Endothelial cell (in vitro differentiated cells): Measurements from ENCODE around the gene ABCA9. TPM values are rescaled to one million over a fixed set of nuclear protein-coding genes. Genes with fewer than 3 reads are reported as not detected.
"Not testable (repeated sequence)": the region's sequence is repeated elsewhere in the genome, so short reads cannot be mapped to it uniquely, and the experiment has no call there.

Experiments used
- DNase-seq: peaks from one replicate; pipeline ENCODE4 v3.0.0; 2021; ENCODE audit warnings: low spot score
- H3K27ac Mint-ChIP-seq: one replicate; pipeline ENCODE4 v1.8.0; 2021; ENCODE audit warnings: mixed read lengths, inconsistent platforms; ENCODE audit not compliant: unreplicated experiment
- H3K27me3 Mint-ChIP-seq: one replicate; pipeline ENCODE4 v1.8.0; 2021; ENCODE audit warnings: mild to moderate bottlenecking, moderate library complexity, mixed read lengths, inconsistent platforms; ENCODE audit not compliant: unreplicated experiment
- H3K36me3 Mint-ChIP-seq: one replicate; pipeline ENCODE4 v1.8.0; 2021; ENCODE audit warnings: mild to moderate bottlenecking, low read depth, mixed read lengths, inconsistent platforms; ENCODE audit not compliant: unreplicated experiment
- H3K4me1 Mint-ChIP-seq: one replicate; pipeline ENCODE4 v1.8.0; 2021; ENCODE audit warnings: mild to moderate bottlenecking, mixed read lengths, inconsistent platforms; ENCODE audit not compliant: unreplicated experiment
- H3K4me3 Mint-ChIP-seq: one replicate; pipeline ENCODE4 v1.8.0; 2021; ENCODE audit warnings: mild to moderate bottlenecking, mixed read lengths, inconsistent platforms; ENCODE audit not compliant: unreplicated experiment
- H3K9me3 Mint-ChIP-seq: one replicate; pipeline ENCODE4 v1.8.0; 2021; ENCODE audit warnings: mixed read lengths, inconsistent platforms; ENCODE audit not compliant: unreplicated experiment
- total RNA-seq: library from RNA; stranded (reverse); fragmentation: NEBNext Ultra II Directional; extraction: Animal tissue kit (Norgen Biotek cat#: 25700); gene quantifications from one replicate; pipeline ENCODE4 v1.2.1, GENCODE V29; 2021; ENCODE audit not compliant: unreplicated experiment
- TF ChIP-seq, protein P1 (sequence below): fragments of 200-600 bp; sonication (generic); IDR thresholded peaks from one replicate; pipeline ENCODE4 v1.5.0; 2021; ENCODE audit warnings: antibody characterized with exemption; ENCODE audit not compliant: unreplicated experiment

ABCA9 gene
- total RNA-seq, 1 donor from 2014 or later = 0.23 TPM

DNA sequence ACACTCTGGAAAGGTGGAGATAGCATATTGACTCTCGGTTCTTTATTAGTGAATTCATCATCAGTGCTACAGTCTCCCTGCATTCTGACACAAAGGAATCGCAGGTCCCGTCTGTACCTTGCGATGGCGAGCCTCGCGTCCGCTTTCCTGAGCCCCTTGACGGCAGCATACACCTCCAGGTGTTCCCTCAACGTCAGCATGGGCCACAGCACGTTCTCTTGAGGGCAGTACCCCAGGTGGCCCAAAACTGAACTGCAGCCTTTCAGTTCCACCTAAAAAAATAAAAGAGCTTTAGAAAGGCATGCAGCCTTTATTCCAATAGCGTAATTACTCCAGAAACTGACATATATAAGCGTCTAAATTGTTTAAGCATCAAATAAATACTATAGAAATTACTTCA lies 24.2 kb upstream of the ABCA9 start:
- Mint-ChIP-seq H3K9me3 (no peaks in the 10 kb centered on the region), H3K27me3 (peaks cover 1% of the 10 kb centered on the region), H3K4me3 (no peak overlapping the region), H3K4me1 (peaks cover 11% of the 10 kb centered on the region), H3K27ac (no peak overlapping the region), H3K36me3 (peaks cover 12% of the 10 kb centered on the region)
- peak; percentile 21 for DNase-seq
- TF ChIP-seq, protein P1, sequence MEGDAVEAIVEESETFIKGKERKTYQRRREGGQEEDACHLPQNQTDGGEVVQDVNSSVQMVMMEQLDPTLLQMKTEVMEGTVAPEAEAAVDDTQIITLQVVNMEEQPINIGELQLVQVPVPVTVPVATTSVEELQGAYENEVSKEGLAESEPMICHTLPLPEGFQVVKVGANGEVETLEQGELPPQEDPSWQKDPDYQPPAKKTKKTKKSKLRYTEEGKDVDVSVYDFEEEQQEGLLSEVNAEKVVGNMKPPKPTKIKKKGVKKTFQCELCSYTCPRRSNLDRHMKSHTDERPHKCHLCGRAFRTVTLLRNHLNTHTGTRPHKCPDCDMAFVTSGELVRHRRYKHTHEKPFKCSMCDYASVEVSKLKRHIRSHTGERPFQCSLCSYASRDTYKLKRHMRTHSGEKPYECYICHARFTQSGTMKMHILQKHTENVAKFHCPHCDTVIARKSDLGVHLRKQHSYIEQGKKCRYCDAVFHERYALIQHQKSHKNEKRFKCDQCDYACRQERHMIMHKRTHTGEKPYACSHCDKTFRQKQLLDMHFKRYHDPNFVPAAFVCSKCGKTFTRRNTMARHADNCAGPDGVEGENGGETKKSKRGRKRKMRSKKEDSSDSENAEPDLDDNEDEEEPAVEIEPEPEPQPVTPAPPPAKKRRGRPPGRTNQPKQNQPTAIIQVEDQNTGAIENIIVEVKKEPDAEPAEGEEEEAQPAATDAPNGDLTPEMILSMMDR = peak; percentile 86

DNA sequence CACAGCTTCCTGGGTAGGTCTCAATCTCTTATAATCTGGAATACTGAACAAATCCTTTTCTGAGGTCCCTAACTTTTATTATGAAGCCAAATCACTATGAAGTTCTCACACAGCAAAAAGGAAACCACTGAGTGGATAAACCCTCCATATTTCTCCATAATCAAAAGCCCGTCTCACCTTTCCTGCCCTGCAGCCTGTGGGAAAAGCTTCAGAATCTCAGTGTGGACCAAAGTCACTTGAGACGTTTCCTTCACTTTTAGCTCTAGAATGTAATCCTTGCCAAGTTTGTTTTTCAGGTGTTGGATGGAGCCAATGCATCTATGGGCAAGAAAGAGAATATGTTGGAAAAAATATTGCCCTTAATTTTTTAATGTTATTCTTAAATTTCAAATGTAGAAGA lies 22.0 kb upstream of the ABCA9 start:
- no peak for DNase-seq
- TF ChIP-seq, protein P1 = no peak
- Mint-ChIP-seq H3K27ac (no peak overlapping the region), H3K27me3 (peaks cover 1% of the 10 kb centered on the region), H3K4me3 (no peak overlapping the region), H3K4me1 (peaks cover 17% of the 10 kb centered on the region), H3K9me3 (no peaks in the 10 kb centered on the region), H3K36me3 (peaks cover 12% of the 10 kb centered on the region)

DNA sequence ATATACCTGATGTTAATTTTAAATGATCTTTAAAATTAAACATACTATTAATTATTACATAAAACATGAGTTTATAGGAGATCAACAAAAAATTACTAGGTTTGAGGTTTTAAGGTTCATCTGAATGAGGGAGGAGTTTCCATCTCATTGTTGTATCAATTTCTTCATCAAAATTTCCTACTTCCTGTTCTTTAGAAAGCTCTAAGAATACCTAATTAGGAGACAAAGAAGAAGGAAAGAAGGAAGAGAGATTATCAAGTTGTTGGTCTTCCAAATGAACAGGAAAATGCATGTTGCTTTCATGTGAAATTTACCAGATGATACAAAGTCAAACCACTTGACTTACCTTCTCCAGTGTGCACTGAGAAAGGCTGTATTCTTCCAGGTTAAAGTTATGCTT lies 18.1 kb upstream of the ABCA9 start:
- DNase-seq = no peak
- Mint-ChIP-seq H3K9me3 (no peaks in the 10 kb centered on the region), H3K27me3 (peaks cover 1% of the 10 kb centered on the region), H3K4me1 (peaks cover 17% of the 10 kb centered on the region), H3K27ac (no peak overlapping the region), H3K4me3 (no peak overlapping the region), H3K36me3 (peaks cover 12% of the 10 kb centered on the region)
- TF ChIP-seq, protein P1 = no peak

DNA sequence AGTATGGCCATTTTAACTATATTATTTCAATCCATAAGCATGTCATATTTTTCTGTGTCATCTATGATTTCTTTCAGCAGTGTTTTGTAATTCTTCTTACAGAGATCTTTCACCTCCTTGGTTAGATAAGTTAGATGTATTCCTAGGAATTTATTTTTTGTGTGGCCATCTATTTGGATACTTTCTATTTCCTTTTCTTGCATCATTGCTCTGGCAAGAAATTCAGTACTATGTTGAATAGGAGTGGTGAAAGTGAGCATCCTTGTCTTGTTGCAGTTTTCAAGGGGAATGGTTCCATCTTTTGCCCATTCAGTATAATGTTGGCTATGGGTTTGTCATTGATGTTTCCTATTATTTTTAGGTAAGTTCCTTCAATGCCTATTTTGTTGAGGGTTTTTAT lies 15.1 kb upstream of the ABCA9 start:
- H3K27me3 Mint-ChIP-seq = peaks cover 3% of the 10 kb centered on the region
- TF ChIP-seq, protein P1 = no peak
- H3K4me3 Mint-ChIP-seq = no peak overlapping the region
- H3K4me1 Mint-ChIP-seq = peaks cover 11% of the 10 kb centered on the region
- DNase-seq = no peak
- no peak overlapping the region for H3K27ac Mint-ChIP-seq
- peaks cover 5% of the 10 kb centered on the region for H3K36me3 Mint-ChIP-seq
- no peaks in the 10 kb centered on the region for H3K9me3 Mint-ChIP-seq

DNA sequence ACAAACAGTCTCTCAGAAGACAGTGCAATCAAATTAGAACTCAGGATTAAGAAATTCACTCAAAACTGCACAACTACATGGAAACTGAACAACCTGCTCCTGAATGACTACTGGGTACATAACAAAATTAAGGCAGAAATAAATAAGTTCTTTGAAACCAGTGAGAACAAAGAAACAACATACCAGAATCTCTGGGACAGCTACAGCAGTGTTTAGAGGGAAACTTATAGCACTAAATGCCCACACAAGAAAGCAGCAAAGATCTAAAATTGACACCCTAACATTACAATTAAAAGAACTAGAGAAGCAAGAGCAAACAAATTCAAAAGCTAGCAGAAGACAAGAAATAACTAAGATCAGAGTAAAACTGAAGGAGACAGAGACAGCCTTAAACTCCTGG lies 12.7 kb upstream of the ABCA9 start:
- Mint-ChIP-seq H3K4me1 (peaks cover 12% of the 10 kb centered on the region), H3K4me3 (peak overlapping the region; percentile 21)
- not testable (repeated sequence) for H3K36me3 Mint-ChIP-seq, DNase-seq, H3K27ac Mint-ChIP-seq, H3K9me3 Mint-ChIP-seq, H3K27me3 Mint-ChIP-seq

DNA sequence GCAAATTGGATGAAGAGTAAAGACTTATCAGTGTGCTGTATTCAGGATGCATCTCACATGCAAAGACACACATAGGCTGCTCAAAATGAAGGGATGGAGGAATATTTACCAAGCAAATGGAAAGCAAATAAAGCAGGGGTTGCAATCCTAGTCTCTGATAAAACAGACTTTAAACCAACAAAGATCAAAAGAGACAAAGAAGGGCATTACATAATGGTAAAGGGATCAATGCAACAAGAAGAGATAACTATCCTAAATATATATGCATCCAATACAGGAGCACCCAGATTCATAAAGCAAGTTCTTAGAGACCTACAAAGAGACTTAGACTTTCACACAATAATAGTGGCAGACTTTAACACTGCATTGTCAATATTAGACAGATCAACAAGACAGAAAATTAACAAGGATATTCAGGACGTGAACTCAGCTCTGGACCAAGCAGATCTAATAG lies 12.1 kb upstream of the ABCA9 start:
- peak overlapping the region; percentile 21 for H3K4me3 Mint-ChIP-seq
- not testable (repeated sequence) for DNase-seq, H3K27ac Mint-ChIP-seq

DNA sequence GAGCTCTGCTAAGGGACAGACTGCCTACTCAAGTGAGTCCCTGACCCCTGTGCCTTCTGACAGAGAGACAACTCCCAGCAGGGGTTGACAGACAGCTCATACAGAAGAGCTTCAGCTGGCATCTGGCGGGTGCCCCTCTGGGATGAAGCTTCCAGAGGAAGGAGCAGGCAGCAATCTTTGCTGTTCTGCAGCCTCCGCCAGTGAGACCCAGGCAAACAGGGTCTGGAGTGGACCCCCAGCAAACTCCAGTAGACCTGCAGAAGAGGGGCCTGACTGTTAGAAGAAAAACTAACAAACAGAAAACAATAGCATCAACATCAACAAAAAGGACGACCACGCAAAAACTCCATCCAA lies 10.5 kb upstream of the ABCA9 start:
- not testable (repeated sequence) for H3K36me3 Mint-ChIP-seq, H3K4me3 Mint-ChIP-seq, H3K27me3 Mint-ChIP-seq, H3K9me3 Mint-ChIP-seq, DNase-seq, H3K27ac Mint-ChIP-seq
- H3K4me1 Mint-ChIP-seq = peaks cover 29% of the 10 kb centered on the region

More for the DNA sequence above, 12.1 kb upstream of the ABCA9 start:
- H3K4me1 Mint-ChIP-seq = peaks cover 18% of the 10 kb centered on the region
- H3K36me3 Mint-ChIP-seq, H3K27me3 Mint-ChIP-seq, H3K9me3 Mint-ChIP-seq: not testable (repeated sequence)

DNA sequence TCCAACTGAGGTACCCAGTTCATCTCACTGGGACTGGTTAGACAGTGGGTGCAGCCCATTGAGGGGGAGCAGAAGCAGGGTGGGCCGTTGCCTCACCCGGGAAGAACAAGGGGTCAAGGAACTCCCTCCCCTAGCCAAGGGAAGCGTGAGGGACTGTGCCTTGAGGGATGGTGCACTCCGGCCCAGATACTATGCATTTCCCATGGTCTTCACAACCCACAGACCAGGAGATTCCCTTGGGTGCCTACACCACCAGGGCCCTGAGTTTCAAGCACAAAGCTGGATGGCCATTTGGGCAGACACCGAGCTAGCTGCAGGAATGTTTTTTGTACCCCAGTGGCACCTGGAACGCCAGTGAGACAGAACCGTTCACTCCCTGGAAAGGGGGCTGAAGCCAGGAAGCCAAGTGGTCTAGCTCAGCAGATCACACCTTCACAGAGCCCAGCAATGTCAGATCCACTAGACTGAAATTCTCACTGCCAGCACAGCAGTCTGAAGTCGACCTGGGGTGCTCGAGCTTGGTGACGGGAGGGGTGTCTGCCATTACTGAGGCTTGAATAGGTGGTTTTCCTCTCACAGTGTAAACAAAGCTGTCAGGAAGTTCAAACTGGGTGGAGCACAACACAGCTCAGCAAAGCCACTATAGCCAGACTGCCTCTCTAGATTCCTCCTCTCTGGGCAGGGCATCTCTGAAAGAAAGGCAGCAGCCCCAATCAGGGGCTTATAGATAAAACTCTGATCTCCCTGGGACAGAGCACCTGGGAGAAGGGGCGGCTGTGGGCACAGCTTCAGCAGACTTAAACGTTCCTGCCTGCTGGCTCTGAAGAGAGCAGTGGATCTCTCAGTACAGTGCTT lies 9.9 kb upstream of the ABCA9 start:
- DNase-seq, H3K27ac Mint-ChIP-seq: not testable (repeated sequence)
- peaks cover 29% of the 10 kb centered on the region for H3K4me1 Mint-ChIP-seq

More for the DNA sequence above, 9.9 kb upstream of the ABCA9 start:
- H3K36me3 Mint-ChIP-seq, H3K27me3 Mint-ChIP-seq, H3K4me3 Mint-ChIP-seq, H3K9me3 Mint-ChIP-seq: not testable (repeated sequence)
